HG03558 (cell line): ENCODE measurements around the gene C1QL2.

Experiments used
- ATAC-seq: cut with Tn5 transposase; IDR thresholded peaks from one replicate; pipeline ENCODE4 v1.9.1; 2021; ENCODE audit warnings: moderate number of reproducible peaks; ENCODE audit not compliant: unreplicated experiment; ENCODE audit errors: extremely low read depth

C1QL2 gene

DNA sequence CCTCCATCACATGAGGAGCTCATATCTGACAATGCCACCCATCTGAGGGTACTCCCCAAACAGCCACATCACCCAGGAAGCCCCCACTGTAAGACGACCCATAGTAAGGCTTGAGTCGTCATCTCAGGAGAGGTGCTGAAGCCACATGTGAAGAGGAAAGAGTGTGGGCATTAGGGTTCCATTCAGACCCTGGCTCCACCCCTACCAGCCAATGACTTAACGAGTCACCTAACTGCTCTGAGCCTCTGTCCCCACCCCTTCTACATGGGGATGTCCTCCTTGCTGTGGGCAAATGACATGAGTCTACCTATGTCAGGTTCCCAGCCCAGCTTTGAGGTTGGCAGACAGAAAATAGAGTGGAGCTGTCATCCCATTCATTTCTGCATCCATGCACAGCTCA lies 46.3 kb downstream of the C1QL2 start:
- no peak for ATAC-seq

DNA sequence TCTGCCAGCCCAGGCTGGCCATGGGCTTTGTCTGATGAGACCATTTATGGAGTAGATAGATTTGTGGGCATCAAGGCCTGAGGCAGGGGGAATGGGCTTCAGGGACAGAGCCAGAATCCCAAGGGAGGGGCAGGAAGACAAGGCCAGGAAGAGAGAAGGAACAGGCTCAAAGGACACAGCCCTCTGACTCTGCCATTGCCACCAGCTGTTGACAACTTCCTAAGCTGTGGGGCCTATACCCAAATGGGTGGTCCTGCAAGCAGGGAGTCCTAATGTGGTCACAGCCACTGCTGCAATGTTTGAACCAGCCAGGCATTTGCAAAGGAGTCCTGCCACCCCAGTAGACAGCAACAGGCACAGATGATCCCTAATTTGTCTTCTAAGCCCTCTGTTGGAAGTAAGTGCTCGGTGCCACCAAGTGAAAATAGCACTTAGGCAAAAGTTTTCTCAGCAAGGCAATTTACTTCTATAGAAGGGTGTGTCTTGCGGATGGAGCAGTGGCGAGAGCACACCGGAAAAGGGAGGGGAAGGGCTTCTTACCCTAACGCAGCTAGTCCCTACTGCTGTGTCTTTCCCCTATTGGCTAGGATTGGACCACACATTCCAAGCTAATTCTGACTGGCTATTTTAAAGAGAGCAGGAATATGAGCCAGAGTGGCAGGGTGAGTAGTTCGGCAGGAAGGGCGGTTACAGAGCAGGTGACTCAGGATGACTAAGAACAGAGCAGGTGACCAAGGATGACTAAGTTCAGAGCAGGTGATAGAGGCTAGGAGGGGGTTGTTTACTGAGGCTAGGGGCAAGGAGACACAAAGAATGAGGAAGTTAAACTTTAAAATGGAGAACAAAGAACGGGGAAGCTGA lies 47.2 kb downstream of the C1QL2 start:
- no peak for ATAC-seq

DNA sequence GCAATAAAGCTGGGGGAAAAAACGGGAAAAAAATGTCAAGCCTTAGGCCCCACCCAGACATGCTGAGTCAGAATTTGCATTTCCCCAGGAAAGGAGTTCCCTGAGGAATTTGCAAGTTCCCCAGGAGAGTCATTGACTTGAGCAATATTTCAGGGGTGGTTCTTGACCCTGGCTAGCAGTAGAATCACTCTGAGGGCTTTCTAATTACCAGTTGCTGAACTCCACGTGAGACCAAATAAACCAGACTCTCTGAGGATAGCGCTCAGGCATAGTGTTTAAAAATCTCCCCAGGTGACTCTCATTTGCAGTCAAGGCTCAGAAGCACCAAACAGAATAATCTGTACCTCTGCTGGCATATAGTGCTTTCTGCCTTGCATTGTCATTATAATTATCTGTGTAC lies 48.7 kb downstream of the C1QL2 start:
- no peak for ATAC-seq

DNA sequence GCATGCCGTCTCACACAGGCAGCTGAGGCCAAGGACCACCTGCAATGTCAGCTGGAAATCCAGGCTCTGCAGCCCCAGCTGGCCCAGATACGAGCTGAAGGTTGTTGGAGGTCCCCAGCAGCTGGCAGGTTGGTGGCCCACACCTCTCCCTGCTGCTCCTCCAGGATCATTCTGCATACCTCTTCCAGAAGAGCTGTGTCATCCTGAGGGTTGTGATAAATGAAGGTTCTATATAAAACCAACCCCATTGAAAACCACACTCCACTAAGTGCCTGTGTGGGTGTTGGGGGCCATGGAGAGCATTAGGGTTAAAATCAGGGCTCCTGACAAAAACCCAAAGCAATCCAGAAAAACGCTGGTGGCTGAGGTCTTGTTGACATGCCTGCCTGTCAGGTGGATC lies 50.4 kb downstream of the C1QL2 start:
- no peak for ATAC-seq

DNA sequence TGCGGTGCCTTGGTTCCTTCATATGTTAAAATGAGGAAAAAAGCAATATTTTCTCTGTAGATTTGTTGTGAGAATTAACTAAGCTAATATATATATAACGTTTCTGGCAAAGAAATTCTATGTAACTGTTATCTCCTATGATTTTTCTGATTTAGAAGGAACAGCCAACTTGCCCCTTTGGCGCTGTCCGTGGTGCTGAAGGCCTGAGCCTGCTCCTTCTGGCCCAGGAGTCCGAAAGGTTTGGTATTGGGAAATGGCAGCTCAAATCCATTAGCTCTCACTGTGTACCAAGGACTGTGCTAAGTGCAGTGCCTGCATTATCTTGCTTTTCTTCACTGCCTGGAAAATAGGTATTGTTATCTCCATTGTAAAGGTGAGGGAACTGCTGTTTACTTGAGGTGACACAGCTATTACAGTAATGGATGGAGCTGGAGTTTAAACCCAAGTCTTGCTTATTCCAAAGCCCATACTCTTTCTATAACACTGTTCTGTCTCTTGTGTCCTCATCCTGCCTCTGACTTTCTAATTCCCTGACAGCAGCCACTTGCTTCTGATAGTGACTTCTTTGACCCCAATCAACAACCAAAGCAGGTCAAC lies 52.2 kb downstream of the C1QL2 start:
- ATAC-seq = no peak
